GM18511 (cell line): ENCODE measurements around the gene CDADC1.
"Not testable (repeated sequence)": the region's sequence is repeated elsewhere in the genome, so short reads cannot be mapped to it uniquely, and the experiment has no call there.

Experiments used
- ATAC-seq: cut with Tn5 transposase; IDR thresholded peaks from one replicate; pipeline ENCODE4 v1.9.1; 2021; ENCODE audit warnings: mild to moderate bottlenecking, moderate library complexity; ENCODE audit not compliant: unreplicated experiment

The CDADC1 gene

DNA sequence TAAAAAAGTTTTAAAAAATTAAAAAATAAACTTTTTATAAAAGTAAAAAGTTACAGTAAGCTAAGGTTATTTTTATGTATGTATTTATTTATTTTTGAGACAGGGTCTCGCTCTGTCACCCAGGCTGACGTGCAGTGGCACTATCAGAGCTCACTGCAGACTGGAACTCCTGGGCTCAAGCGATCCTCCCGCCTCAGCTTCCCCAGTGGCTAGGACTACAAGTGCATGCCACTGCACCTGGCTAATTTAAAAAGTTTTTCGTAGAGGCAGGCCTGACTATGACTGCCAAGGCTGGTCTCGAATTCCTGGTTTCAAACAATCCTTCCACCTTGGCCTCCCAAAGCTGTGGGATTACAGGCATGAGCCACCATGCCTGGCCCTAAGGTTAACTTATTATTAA is 64.1 kb downstream of the CDADC1 start:
- ATAC-seq: no peak

- no peak for ATAC-seq
These were observed 66.7 kb downstream of the CDADC1 start for GRCh38 chr13:49314344-49314882.

DNA sequence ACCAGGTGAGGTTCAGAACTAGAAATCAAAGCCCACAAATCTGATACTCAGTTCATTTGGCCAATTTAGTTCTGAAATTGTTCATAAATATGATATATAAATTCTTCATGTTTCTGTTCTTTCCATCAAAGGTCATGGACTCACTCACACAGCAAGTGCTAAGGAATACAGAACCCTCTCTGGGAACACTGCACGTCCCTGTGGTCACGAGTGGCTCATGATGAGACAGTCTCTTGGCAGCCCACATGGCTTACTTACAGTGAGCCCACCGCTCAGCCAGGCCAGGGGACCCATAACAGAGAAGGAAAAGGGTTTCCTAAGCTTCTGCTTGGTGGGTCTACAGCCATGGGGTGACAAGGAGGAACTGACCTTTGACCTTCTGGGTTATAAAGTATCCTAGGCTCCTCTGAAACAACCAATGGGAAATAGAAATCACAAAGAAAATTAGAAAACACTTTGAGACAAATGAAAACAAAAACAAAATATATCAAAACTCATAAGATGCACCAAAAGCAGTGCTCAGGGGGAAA is 67.4 kb downstream of the CDADC1 start:
- no peak for ATAC-seq

GRCh38 chr13:49315756-49316482 is 68.2 kb downstream of the CDADC1 start:
- ATAC-seq: no peak

- no peak for ATAC-seq
These were observed 71.8 kb downstream of the CDADC1 start for GRCh38 chr13:49319551-49319950.

DNA sequence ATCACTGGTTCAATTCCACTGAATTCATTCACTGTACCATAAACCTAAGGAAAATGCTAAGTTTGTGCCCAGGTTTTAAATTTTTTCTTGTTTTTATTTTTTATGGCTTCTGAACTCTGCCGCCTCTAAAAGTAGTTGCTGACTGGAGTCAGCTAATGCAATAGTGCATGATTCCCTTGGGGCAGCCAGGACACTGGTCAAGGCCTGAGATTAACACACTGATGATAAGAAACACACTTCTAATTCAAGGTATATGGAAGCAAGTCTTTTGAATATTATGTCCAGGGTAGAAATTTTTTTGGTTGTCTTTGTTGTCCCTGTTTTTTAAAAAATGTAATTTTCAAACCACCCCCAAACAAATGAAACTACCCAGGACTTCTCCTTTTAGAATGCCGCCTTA is 72.2 kb downstream of the CDADC1 start:
- no peak for ATAC-seq

GRCh38 chr13:49320975-49321374 is 73.2 kb downstream of the CDADC1 start:
- no peak for ATAC-seq

GRCh38 chr13:49322702-49323101 is 75.0 kb downstream of the CDADC1 start:
- no peak for ATAC-seq

GRCh38 chr13:49323344-49323743 is 75.6 kb downstream of the CDADC1 start:
- ATAC-seq: no peak

- no peak for ATAC-seq
These were observed 78.6 kb downstream of the CDADC1 start for GRCh38 chr13:49326222-49326917.

DNA sequence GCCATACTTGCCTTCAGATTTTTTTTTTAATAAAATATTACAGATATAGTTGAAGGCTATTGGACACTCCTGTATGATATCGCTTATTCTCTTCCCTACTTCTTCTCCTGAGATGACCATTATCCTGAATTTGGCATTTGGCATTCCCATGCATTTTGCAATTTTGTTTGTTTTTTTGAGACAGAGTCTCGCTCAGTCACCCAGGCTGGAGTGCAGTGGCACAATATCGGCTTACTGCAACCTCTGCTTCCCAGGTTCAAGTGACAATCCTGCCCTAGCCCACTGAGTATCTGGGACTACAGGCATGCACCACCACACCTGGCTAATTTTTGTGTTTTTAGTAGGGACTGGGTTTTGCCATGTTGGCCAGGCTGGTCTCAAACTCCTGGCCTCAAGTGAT is 79.4 kb downstream of the CDADC1 start:
- ATAC-seq: not testable (repeated sequence)

DNA sequence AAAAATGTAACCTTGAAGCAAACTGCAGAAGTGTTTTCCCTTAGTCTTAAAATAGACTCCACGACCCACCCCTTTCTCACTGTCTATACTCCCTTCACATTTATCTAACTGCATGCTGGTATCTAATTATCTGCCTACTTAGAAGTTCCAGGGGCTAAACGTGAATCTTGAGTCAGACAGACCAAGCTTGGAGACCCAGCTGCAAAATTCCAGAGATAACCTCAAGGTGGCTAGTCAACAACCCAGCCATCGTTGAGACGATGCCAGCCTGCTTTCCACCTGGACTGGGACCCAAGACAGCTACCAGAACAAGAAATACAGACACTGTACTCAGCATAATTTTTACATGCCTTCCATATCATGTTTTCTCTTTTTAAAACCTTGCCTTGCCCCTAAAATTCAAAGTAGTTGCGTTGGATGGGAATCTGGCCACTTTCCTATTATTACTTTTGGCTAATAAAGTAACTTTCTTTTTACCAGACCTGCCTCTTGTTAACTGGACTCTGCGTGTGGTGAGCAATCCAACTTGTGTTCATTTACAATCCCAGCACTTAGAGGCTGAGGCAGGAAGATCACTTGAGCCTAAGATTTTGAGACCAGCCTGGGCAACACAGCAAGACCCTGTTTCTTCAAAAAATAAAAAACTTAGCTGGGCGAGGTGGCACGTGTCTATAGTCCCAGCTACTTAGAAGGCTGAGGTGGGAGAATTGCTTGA is 82.3 kb downstream of the CDADC1 start:
- ATAC-seq: no peak

- no peak for ATAC-seq
These were observed 82.8 kb downstream of the CDADC1 start for GRCh38 chr13:49330546-49330864.

- ATAC-seq: no peak
These were observed 88.9 kb downstream of the CDADC1 start for GRCh38 chr13:49336655-49337054.

- no peak for ATAC-seq
These were observed 92.4 kb downstream of the CDADC1 start for GRCh38 chr13:49340161-49340560.

GRCh38 chr13:49341517-49341916 is 93.8 kb downstream of the CDADC1 start:
- ATAC-seq: no peak

- no peak for ATAC-seq
These were observed 94.2 kb downstream of the CDADC1 start for GRCh38 chr13:49341941-49342340.

DNA sequence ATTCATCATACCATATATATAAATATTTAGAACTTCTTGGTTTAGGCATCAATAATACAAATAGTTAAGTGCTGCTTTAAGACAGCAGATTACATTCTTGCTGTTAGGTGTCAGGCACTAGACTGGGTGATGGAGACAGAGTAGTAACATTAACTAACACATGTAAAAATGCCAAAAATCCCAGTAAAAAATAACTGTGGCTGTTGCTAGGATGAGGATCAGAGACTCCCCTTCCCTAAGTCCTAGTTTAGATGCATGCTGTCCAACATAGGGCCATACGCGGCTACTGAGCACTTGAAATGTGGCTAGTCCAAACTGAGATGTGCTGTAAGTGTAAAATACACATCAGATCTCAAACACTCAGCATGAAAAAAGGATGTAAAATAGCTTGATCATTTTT is 94.7 kb downstream of the CDADC1 start:
- no peak for ATAC-seq
